ENCODE data around the gene PAK5.
A peak's percentile ranks its signal among the peaks of the same experiment; 100 is the strongest.

PAK5 gene

DNA sequence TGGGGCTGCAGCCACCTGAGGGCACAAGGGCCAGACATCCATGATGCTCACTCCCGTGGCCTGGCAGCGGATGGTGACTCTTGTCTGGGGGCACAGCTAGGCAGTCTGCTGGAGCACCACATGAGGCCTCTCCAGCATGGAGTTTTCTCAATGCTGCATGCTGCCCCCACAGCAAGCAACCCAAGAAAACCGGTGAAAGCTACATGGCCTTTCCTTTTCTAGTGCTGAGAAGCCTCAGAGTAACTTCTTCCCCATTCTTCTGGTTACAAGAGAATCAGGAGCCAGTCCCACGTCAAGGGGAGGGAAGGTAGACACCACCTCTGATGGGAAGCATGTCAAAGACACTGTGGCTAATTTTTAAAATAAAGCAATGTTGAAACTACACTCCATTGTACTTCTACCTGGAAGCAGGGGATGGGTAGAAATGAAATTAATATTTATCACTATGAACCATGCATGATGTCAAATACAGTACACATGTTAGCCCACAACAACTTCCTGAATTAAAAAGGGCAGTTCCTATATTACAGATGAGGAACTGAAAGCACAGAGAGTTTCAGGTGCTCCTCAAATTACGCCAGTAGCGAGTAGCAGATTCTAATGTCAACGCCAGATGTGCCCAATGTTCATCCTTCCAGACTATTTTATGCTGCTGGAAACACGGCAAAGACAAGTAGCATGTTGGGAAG is 223.0 kb downstream of the PAK5 start:
- no peak for DNase-seq

GRCh38 chr20:9615118-9615517 is 223.8 kb downstream of the PAK5 start:
- no peak for DNase-seq

DNA sequence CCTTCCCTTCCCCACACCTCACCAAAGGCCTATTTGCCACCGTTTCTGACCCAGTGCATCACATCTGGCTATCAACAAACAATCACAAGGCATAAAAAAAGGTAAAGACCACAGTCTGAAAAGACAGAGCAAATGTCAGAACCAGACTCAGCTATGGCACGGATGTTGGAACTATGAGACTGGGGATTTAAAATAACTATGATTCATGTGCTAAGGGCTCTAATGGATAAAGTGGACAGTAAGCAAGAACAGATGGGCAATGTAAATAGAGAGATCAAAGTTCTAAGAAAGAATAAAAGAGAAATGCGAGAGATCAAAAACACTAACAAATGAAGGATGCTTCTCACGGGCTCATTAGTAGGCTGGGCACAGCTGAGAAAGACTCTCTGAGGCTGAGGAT is 225.0 kb downstream of the PAK5 start:
- no peak for DNase-seq

- no peak for DNase-seq
Measured at GRCh38 chr20:9611921-9612320, 227.0 kb downstream of the PAK5 start.

DNA sequence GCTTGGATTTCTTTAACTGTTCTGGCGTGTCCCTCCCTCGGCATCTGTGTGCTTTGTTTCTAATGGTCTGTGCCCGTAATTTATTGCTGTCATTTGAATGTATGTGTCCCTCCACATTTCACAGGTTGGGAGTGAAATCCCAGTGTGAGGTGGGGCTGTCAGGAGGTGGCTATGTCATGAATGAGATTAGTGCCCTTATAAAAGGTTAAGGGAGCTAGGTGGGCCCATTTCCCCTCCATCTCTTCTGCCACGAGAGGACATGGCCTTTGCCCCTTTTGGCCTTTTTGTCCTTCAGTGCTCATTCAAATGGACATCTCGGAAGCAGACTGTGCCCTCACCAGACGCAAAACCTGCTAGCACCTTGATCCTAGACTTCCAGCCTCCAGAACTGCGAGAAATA is 228.2 kb downstream of the PAK5 start:
- no peak for DNase-seq

DNA sequence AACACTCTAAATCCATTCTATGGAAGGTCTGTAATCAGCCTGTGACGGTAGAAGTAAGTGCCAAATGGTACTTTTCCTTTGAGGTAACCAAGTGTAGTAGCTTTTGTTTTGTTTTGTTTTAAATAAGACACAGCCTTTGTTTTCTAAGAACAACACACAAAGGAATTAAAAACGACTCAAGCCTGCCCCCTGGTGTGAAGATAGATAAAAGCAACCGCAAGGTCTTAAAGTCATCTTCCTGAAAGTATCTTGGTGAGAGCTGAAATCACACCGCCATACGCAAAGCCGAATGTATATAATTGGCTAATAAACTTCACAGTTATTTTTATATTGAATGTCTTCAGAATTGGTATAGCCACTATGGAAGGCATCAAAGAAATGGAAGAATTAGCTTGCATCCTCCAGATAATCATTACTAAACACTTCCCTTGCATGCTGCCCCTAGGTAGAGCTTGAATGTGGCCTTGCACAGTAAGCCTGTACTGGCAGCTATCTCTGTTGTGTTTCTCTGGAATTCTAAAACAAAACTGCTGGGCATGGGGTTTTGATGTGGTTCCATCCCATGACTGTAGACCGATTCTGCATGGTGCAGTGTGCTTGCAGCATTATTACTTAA is 228.9 kb downstream of the PAK5 start:
- peak; percentile 68 for DNase-seq

GRCh38 chr20:9608639-9609340 is 230.1 kb downstream of the PAK5 start:
- no peak for DNase-seq

- no peak for DNase-seq
Measured at GRCh38 chr20:9602847-9603183, 236.1 kb downstream of the PAK5 start.

DNA sequence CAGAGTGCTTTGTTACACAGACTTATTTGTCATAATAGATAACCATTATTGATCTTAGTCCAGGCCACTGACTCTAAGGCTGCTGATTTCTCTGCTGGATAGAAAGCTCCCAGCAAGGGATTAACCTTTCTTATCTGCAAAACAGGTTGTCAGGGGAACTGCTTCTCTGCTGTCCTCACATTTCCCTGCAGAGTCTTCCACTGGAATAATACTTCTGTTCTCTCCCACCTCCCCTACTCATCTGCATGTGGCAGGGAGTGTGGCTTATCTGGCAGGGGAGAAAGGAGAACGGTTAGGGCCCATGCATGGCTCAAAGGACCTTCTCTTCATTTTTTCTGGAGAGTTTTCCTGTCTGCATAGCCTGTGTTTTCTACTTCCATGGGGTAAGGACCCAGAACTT is 238.3 kb downstream of the PAK5 start:
- no peak for DNase-seq

DNA sequence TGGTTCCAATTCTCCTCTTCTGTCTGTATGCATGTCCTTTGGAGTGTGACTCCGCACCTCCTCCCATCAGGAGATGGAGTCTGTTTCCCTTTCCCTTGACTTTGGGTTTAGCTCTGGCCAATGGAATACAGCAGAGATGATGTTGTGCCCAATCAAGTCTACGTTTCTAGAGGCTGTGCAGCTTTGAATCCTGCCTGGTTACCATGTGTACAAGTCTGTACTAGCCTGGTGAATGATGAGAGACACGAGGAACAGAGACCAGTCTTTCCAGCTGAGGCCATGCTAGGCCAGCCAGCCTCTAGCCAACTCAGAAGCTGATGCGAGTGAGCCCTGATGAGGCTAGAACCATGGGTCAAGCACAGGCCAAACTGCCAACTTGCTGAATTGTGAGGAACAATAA is 241.3 kb downstream of the PAK5 start:
- DNase-seq: no peak

GRCh38 chr20:9595763-9596162 is 243.1 kb downstream of the PAK5 start:
- no peak for DNase-seq

- DNase-seq: no peak
Measured at GRCh38 chr20:9594284-9594875, 244.5 kb downstream of the PAK5 start.

DNA sequence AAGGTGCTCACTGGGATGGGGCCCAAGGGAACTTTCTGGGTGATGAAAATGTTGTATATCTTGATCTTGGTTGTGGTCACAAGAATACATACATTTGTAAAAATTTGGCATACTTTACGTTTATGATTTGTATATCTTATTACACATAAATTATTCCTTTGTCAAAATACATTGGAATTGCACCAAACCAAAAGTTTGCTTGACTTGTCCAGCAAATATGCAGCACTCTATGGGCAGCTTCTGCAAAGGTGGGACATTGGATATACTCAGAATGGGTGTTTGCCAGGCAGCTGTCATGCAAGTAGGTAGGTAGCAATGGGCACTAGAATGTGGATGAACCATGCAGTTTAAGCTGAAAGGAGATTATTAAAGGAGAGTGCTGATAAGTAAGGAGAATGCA is 246.5 kb downstream of the PAK5 start:
- DNase-seq: no peak

- no peak for DNase-seq
Measured at GRCh38 chr20:9591080-9591479, 247.8 kb downstream of the PAK5 start.

DNA sequence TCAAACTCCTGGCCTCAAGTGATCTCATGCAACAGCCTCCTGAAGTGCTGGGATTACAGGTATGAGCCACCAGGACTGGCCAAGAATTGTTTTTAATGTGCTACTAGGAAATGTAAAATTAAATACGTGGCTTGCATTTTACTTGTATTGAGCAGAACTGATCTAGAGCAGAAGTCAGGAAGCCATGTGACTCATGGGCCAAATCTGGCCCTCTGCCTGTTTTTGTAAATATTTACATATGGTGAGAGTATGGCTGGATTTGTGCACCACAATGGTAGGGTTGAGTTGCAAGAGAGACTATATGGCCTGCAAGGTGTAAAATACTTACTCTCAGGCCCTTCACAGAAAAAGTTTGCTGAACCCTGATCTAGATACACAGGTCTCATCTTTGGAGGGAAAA is 248.7 kb downstream of the PAK5 start:
- DNase-seq: no peak

DNA sequence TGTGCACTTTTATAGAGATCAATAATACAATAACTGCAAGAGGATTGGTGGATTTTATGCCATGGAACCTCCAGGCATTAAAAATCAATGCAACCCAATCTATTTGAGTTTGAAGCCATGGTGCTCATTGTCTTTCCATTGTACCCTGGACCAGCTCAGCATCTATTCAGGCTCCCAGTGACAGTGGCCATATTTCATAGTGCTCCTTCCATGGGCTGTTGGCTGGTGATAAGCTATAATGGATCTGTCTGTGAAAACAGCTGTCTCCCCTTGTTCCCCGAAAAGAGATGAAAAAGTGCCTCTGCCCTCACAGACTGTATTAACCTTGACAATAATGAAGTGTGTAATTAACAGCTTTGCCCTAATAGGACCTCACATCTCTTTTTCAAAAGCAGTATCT is 250.2 kb downstream of the PAK5 start:
- no peak for DNase-seq

- no peak for DNase-seq
Measured at GRCh38 chr20:9583151-9583550, 255.7 kb downstream of the PAK5 start.

GRCh38 chr20:9582137-9582536 is 256.7 kb downstream of the PAK5 start:
- no peak for DNase-seq

DNA sequence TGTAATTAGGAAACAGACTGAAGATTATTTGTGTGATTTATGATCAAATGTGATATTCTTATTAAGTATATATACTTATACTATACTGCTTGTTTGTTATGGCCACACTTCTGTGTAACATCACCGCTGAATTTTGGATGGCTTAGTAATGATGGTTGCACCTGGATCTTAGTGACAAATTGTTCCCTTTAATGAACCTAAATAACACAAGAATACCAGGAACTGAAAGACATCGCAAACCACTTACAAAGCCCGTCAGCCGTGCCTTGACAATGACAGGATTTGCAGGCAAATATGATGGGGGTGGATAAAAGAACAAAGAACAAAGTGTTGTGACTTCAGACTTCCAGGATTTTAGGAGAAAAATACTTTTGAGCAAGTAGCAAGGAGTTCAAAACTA is 257.4 kb downstream of the PAK5 start:
- DNase-seq: no peak

DNA sequence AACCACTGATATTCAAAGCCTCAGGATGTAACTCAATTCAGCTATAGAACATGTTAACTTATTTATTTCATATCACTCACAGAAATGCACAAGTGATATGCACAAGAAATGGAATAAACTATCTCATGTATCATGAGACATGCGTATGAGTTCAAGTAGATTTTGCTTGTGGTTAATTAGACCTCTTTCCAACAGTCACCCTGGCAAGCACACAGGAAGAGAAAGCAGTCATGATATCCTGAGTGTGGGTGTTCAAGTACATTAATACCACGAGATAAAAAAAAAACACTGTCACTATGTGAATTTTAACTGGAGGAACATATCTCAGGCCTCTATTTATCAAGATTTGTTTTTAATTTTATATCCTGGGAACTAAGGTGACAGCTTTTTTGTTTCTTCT is 260.3 kb downstream of the PAK5 start:
- DNase-seq: no peak

GRCh38 chr20:9577397-9577796 is 261.5 kb downstream of the PAK5 start:
- DNase-seq: no peak

DNA sequence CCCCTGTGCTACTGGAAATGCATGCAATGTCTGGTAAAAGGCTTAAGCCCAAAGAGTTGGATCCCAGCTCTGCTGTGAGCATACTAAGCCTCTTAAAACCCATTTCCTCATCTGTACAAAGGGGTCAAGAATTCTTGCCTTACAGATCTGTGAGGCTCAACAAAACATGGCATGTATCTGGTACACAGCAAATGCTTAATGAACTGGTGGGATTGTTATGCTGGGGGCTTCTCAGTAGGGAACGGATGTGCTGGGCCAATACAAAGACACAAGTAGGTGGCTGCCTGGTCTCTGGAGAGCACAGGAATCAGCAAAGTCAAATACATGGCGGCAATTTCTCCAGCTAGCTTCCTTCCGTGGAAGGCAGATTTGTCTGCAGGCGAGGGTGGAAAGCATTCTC is 262.2 kb downstream of the PAK5 start:
- no peak for DNase-seq

- no peak for DNase-seq
Measured at GRCh38 chr20:9575836-9576235, 263.0 kb downstream of the PAK5 start.

- DNase-seq: no peak
Measured at GRCh38 chr20:9574776-9575175, 264.1 kb downstream of the PAK5 start.
